H9 (cell line): ENCODE measurements around the gene FBN1. TPM values are rescaled to one million over a fixed set of nuclear protein-coding genes. Genes with fewer than 3 reads are reported as not detected.

Source experiments
- DNase-seq: peaks from one replicate; pipeline ENCODE4 v3.0.0-alpha.2; 2017
- H2AFZ ChIP-seq: one replicate; pipeline ENCODE4 v1.6.1; 2013; ENCODE audit warnings: mild to moderate bottlenecking, low read length, control low read depth, moderate library complexity
- H2AK5ac ChIP-seq: 2 replicates; pipeline ENCODE4 v1.6.1; 2013; ENCODE audit warnings: low read length, control low read depth, mixed read lengths; ENCODE audit not compliant: insufficient read length
- H2BK120ac ChIP-seq: one replicate; pipeline ENCODE4 v1.6.1; 2013; ENCODE audit warnings: low read depth, mild to moderate bottlenecking, low read length, control low read depth, inconsistent platforms; ENCODE audit not compliant: poor library complexity, severe bottlenecking
- H2BK12ac ChIP-seq: 2 replicates; pipeline ENCODE4 v1.6.1; 2013; ENCODE audit warnings: low read length, control low read depth, mixed read lengths, low read depth; ENCODE audit not compliant: insufficient read length
- H2BK15ac ChIP-seq: 2 replicates; pipeline ENCODE4 v1.6.1; 2013; ENCODE audit warnings: low read depth, low read length, control low read depth
- H2BK20ac ChIP-seq: one replicate; pipeline ENCODE4 v1.6.1; 2013; ENCODE audit warnings: low read depth, mild to moderate bottlenecking, low read length, control low read depth, inconsistent platforms; ENCODE audit not compliant: poor library complexity, severe bottlenecking
- H2BK5ac ChIP-seq: 2 replicates; pipeline ENCODE4 v1.6.1; 2013; ENCODE audit warnings: low read length, control low read depth, mixed read lengths; ENCODE audit not compliant: insufficient read length
- H3K14ac ChIP-seq: 2 replicates; pipeline ENCODE4 v1.6.1; 2013; ENCODE audit warnings: low read length, control low read depth; ENCODE audit not compliant: insufficient read depth
- H3K18ac ChIP-seq: 2 replicates; pipeline ENCODE4 v1.6.1; 2013; ENCODE audit warnings: low read depth, mild to moderate bottlenecking, mixed read lengths, low read length, control low read depth; ENCODE audit not compliant: insufficient read length
- H3K23ac ChIP-seq: 2 replicates; pipeline ENCODE4 v1.6.1; 2013; ENCODE audit warnings: low read length, control low read depth, mixed read lengths, low read depth; ENCODE audit not compliant: insufficient read length
- H3K23me2 ChIP-seq: 2 replicates; pipeline ENCODE4 v1.6.1; 2013; ENCODE audit warnings: low read depth, mild to moderate bottlenecking, mixed read lengths, low read length, control low read depth; ENCODE audit not compliant: insufficient read length, poor library complexity, severe bottlenecking
- H3K27ac ChIP-seq: 2 replicates; pipeline ENCODE4 v1.5.1; 2013; ENCODE audit warnings: low read length, control low read depth, mixed read lengths, low read depth; ENCODE audit not compliant: insufficient read length
- H3K27me3 ChIP-seq: 2 replicates; pipeline ENCODE4 v1.6.1; 2013; ENCODE audit warnings: low read length, control low read depth, inconsistent platforms; ENCODE audit not compliant: insufficient read depth
- H3K4ac ChIP-seq: 2 replicates; pipeline ENCODE4 v1.6.1; 2013; ENCODE audit warnings: low read depth, mild to moderate bottlenecking, control low read depth, inconsistent platforms, low read length, moderate library complexity
- H3K4me1 ChIP-seq: 2 replicates; pipeline ENCODE4 v1.6.1; 2013; ENCODE audit warnings: low read length, control low read depth, inconsistent platforms; ENCODE audit not compliant: insufficient read depth
- H3K4me2 ChIP-seq: 2 replicates; pipeline ENCODE4 v1.6.1; 2013; ENCODE audit warnings: low read length, control low read depth, mixed read lengths; ENCODE audit not compliant: insufficient read length, insufficient read depth
- H3K56ac ChIP-seq: 2 replicates; pipeline ENCODE4 v1.6.1; 2013; ENCODE audit warnings: low read depth, mild to moderate bottlenecking, mixed read lengths, low read length, control low read depth; ENCODE audit not compliant: insufficient read length
- H3K79me1 ChIP-seq: 2 replicates; pipeline ENCODE4 v1.6.1; 2013; ENCODE audit warnings: low read depth, mild to moderate bottlenecking, moderate library complexity, low read length, control low read depth, inconsistent platforms; ENCODE audit not compliant: insufficient read depth, poor library complexity, severe bottlenecking
- H3K79me2 ChIP-seq: 2 replicates; pipeline ENCODE4 v1.6.1; 2013; ENCODE audit warnings: low read length, control low read depth, inconsistent platforms; ENCODE audit not compliant: insufficient read depth
- H3K9ac ChIP-seq: 2 replicates; pipeline ENCODE4 v1.6.1; 2013; ENCODE audit warnings: low read length, control low read depth, mixed read lengths; ENCODE audit not compliant: insufficient read length; ENCODE audit errors: extremely low read depth
- H3K9me3 ChIP-seq: one replicate; pipeline ENCODE4 v1.6.1; 2013; ENCODE audit warnings: low read depth, low read length, inconsistent platforms; ENCODE audit not compliant: control insufficient read depth
- H3T11ph ChIP-seq: one replicate; pipeline ENCODE4 v1.6.1; 2013; ENCODE audit warnings: mild to moderate bottlenecking, low read length, control low read depth, inconsistent platforms
- H4K20me1 ChIP-seq: one replicate; pipeline ENCODE4 v1.6.1; 2013; ENCODE audit not compliant: control insufficient read depth, insufficient read length, insufficient read depth
- H4K5ac ChIP-seq: 2 replicates; pipeline ENCODE4 v1.6.1; 2013; ENCODE audit warnings: low read depth, mild to moderate bottlenecking, mixed read lengths, low read length, control low read depth; ENCODE audit not compliant: insufficient read length
- H4K8ac ChIP-seq: replicated peaks from 2 replicates; pipeline ENCODE4 v1.6.1; 2013; ENCODE audit warnings: low read length, control low read depth, mixed read lengths, low read depth; ENCODE audit not compliant: insufficient read length
- H4K91ac ChIP-seq: 2 replicates; pipeline ENCODE4 v1.6.1; 2013; ENCODE audit warnings: low read depth, mild to moderate bottlenecking, moderate library complexity, mixed read lengths, low read length, control low read depth; ENCODE audit not compliant: insufficient read length
- H3K27ac Mint-ChIP-seq, 3 experiments: 2 replicates in 2 of 3; 3 replicates in 1 of 3; pipeline ENCODE4 v1.8.0; 2020 to 2021; ENCODE audit warnings: mixed read lengths in 3 of 3, mild to moderate bottlenecking in 1 of 3, moderate library complexity in 1 of 3
- H3K27me3 Mint-ChIP-seq: 2 replicates; pipeline ENCODE4 v1.8.0; 2021; ENCODE audit warnings: low read depth, mild to moderate bottlenecking, moderate library complexity, mixed read lengths
- H3K36me3 Mint-ChIP-seq, 3 experiments: 2 replicates in 2 of 3; 3 replicates in 1 of 3; pipeline ENCODE4 v1.8.0; 2020 to 2021; ENCODE audit warnings: low read depth in 3 of 3, mixed read lengths in 3 of 3; ENCODE audit not compliant: insufficient read depth in 1 of 3
- H3K4me1 Mint-ChIP-seq, 2 experiments: 2 replicates each; pipeline ENCODE4 v1.8.0; 2020; ENCODE audit warnings: mixed read lengths in 2 of 2
- H3K4me3 Mint-ChIP-seq, 2 experiments: 2 replicates in 1 of 2; 3 replicates in 1 of 2; pipeline ENCODE4 v1.8.0; 2020 to 2021; ENCODE audit warnings: mild to moderate bottlenecking in 2 of 2, mixed read lengths in 2 of 2, moderate library complexity in 1 of 2
- H3K9me3 Mint-ChIP-seq, 2 experiments: 2 replicates in 1 of 2; 3 replicates in 1 of 2; pipeline ENCODE4 v1.8.0; 2020; ENCODE audit warnings: mild to moderate bottlenecking in 2 of 2, mixed read lengths in 2 of 2, moderate library complexity in 1 of 2
- CTCF ChIP-seq: fragments of 200-600 bp; sonication (generic); conservative IDR thresholded peaks from 3 replicates; pipeline ENCODE4 v1.8.0; 2021; ENCODE audit warnings: antibody characterized with exemption, mild to moderate bottlenecking
- WGBS: extraction: QIAGEN DNeasy Blood & Tissue Kit; methylation state at CpG from one replicate; pipeline ENCODE4 v1.1.7; 2013; ENCODE audit warnings: missing lambda C conversion rate, low lambda C conversion rate, mixed read lengths; ENCODE audit not compliant: insufficient read length; ENCODE audit errors: extremely low coverage; 5-methylcytosine and 5-hydroxymethylcytosine counted together
- total RNA-seq: library from RNA; stranded (reverse); gene quantifications from 2 replicates; pipeline ENCODE4 v1.2.1, GENCODE V29; 2021

FBN1 gene
- total RNA-seq, 1 experiment from 2014 or later, result 3.6 TPM

GRCh38 chr15:48389691-48390143, 255.8 kb downstream of the FBN1 start:
- Histone ChIP-seq H3K79me2 (no peaks in the 10 kb centered on the region), H3K56ac (no peak overlapping the region), H3K79me1 (no peaks in the 10 kb centered on the region), H4K8ac (no peak overlapping the region), H4K5ac (no peak overlapping the region), H3K4me1 (no peaks in the 10 kb centered on the region), H3K9me3 (no peaks in the 10 kb centered on the region), H2AK5ac (no peak overlapping the region), H3K4me2 (no peak overlapping the region), H3K14ac (no peak overlapping the region), H3K4ac (no peak overlapping the region), H2BK12ac (no peak overlapping the region), H4K20me1 (no peaks in the 10 kb centered on the region), H3K27me3 (no peaks in the 10 kb centered on the region), H3K9ac (no peak overlapping the region), H3K18ac (no peak overlapping the region), H2BK120ac (no peak overlapping the region), H3K23me2 (no peaks in the 10 kb centered on the region), H2AFZ (peak overlapping the region; percentile 63), H2BK20ac (no peak overlapping the region), H2BK15ac (no peak overlapping the region), H3K27ac (no peak overlapping the region), H3K23ac (no peak overlapping the region), H2BK5ac (no peak overlapping the region), H4K91ac (no peak overlapping the region), H3T11ph (no peak overlapping the region)
- no peak overlapping the region for H3K4me3 Mint-ChIP-seq
- no peak for DNase-seq
- WGBS, result no CpG with 5 or more reads among the region's 3 CpGs
- H3K4me1 Mint-ChIP-seq, result no peaks in the 10 kb centered on the region
- no peaks in the 10 kb centered on the region for H3K36me3 Mint-ChIP-seq
- no peaks in the 10 kb centered on the region for H3K27me3 Mint-ChIP-seq
- H3K27ac Mint-ChIP-seq, result no peak overlapping the region
- TF ChIP-seq CTCF, result no peak
- no peaks in the 10 kb centered on the region for H3K9me3 Mint-ChIP-seq
